ENCODE results near the gene KDF1. TPM values are rescaled to one million over a fixed set of nuclear protein-coding genes. Genes with fewer than 3 reads are reported as not detected.

Gene KDF1
- total RNA-seq, 2 experiments from 2014 or later: not detected

GRCh38 chr1:26907071-26907917 is 53.0 kb downstream of the KDF1 start:
- intact Hi-C loops (cut with micrococcal nuclease; ENCODE audit: unreplicated experiment): no loop called here
- no peak overlapping the region for H3K4me3 ChIP-seq (ENCODE audit: low read depth, low read length, poor library complexity, severe bottlenecking)
- BruUV-seq (replicated peaks): no TSS peak
- CTCF ChIA-PET (ENCODE audit: unreplicated experiment): no interaction called here
- no peak for DNase-seq (ENCODE audit: low spot score)
- no peak overlapping the region for H3K4me2 ChIP-seq (ENCODE audit: low read length)
- H2AFZ ChIP-seq (ENCODE audit: low read length): no peak overlapping the region
- no peaks in the 10 kb centered on the region for H3K9me2 ChIP-seq (ENCODE audit: insufficient read depth, low read length)
- H3K79me2 ChIP-seq (ENCODE audit: insufficient read depth, low read depth, low read length): no peaks in the 10 kb centered on the region
- no peak overlapping the region for H3K27ac ChIP-seq (ENCODE audit: low read depth, low read length, poor library complexity, severe bottlenecking)
- POLR2A ChIA-PET: interaction anchor here (0.6 to 1.0 kb wide), 2 partner anchors 9 kb away, joined by 3 read pairs; no protein-coding TSS in a partner anchor
- H3K9me3 ChIP-seq (ENCODE audit: low read length): no peaks in the 10 kb centered on the region
- no peaks in the 10 kb centered on the region for H3K4me1 ChIP-seq (ENCODE audit: insufficient read depth, low read length, poor library complexity, severe bottlenecking)
- H4K20me1 ChIP-seq (ENCODE audit: insufficient read depth, low read length): no peaks in the 10 kb centered on the region
- no peaks in the 10 kb centered on the region for H3K36me3 ChIP-seq (ENCODE audit: insufficient read depth, low read length)
- TF ChIP-seq EZH2phosphoT487 (IDR thresholded peaks at IDR 0.05; ENCODE audit: borderline replicate concordance, low read depth, low read length) (no peak), CTCF (conservative IDR thresholded peaks at IDR 0.05; ENCODE audit: low read length) (no peak)

- BruUV-seq (replicated peaks): TSS peak; percentile 96
- no peak for DNase-seq (ENCODE audit: low spot score)
- peak overlapping the region; percentile 99 for H2AFZ ChIP-seq (ENCODE audit: low read length)
- no peaks in the 10 kb centered on the region for H3K9me3 ChIP-seq (ENCODE audit: low read length)
- peaks cover 12% of the 10 kb centered on the region; the same call in 1 of the 2 replicates for H3K36me3 ChIP-seq (ENCODE audit: insufficient read depth, low read length)
- peaks cover 16% of the 10 kb centered on the region for H3K4me1 ChIP-seq (ENCODE audit: insufficient read depth, low read length, poor library complexity, severe bottlenecking)
- ChIA-PET CTCF (ENCODE audit: unreplicated experiment) (interaction anchor here (1.0 to 1.2 kb wide), 2 partner anchors 11 to 144 kb away, joined by 3 to 4 read pairs; partner anchors contain the start of gene GPN2), POLR2A (interaction anchor here (0.6 to 3.4 kb wide), 9 partner anchors 8 to 360 kb away, joined by 3 to 22 read pairs (median 3); partner anchors contain the start of genes GPN2 and NUDC)
- peak overlapping the region; percentile 83 for H3K4me2 ChIP-seq (ENCODE audit: low read length)
- H4K20me1 ChIP-seq (ENCODE audit: insufficient read depth, low read length): no peaks in the 10 kb centered on the region
- H3K79me2 ChIP-seq (ENCODE audit: insufficient read depth, low read depth, low read length): peaks cover 17% of the 10 kb centered on the region
- no peaks in the 10 kb centered on the region for H3K9me2 ChIP-seq (ENCODE audit: insufficient read depth, low read length)
- intact Hi-C loops (cut with micrococcal nuclease; ENCODE audit: unreplicated experiment): no loop called here
- H3K4me3 ChIP-seq (ENCODE audit: low read depth, low read length, poor library complexity, severe bottlenecking): peak overlapping the region; percentile 91
- peak overlapping the region; percentile 43 for H3K27ac ChIP-seq (ENCODE audit: low read depth, low read length, poor library complexity, severe bottlenecking)
- TF ChIP-seq EZH2phosphoT487 (IDR thresholded peaks at IDR 0.05; ENCODE audit: borderline replicate concordance, low read depth, low read length) (no peak), CTCF (conservative IDR thresholded peaks at IDR 0.05; ENCODE audit: low read length) (no peak)
Observed at GRCh38 chr1:26900815-26901511, 59.3 kb downstream of the KDF1 start.
